GM21737 (cell line): ENCODE results near the gene EBPL.
A peak's percentile ranks its signal among the peaks of the same experiment; 100 is the strongest.
"Not testable (repeated sequence)": the region's sequence is repeated elsewhere in the genome, so short reads cannot be mapped to it uniquely, and the experiment has no call there.

Experiments
- ATAC-seq: cut with Tn5 transposase; IDR thresholded peaks from one replicate; pipeline ENCODE4 v1.9.1; 2021; ENCODE audit warnings: mild to moderate bottlenecking, moderate library complexity; ENCODE audit not compliant: unreplicated experiment

EBPL gene

GRCh38 chr13:49690995-49691784, at the start of gene EBPL:
TSS of gene EBPL (minus strand) at chr13:49691486. CDS start at chr13:49691424, 62 bp downstream.
- peak; percentile 98 for ATAC-seq

GRCh38 chr13:49740870-49741269, 49.6 kb upstream of the EBPL start:
- no peak for ATAC-seq

- ATAC-seq: no peak
These were observed 48.4 kb upstream of the EBPL start for GRCh38 chr13:49739498-49740187.

- ATAC-seq: no peak
These were observed 42.1 kb upstream of the EBPL start for GRCh38 chr13:49733181-49733951.

GRCh38 chr13:49731766-49732165, 40.5 kb upstream of the EBPL start:
- ATAC-seq: no peak

- no peak for ATAC-seq
These were observed 25.3 kb upstream of the EBPL start for GRCh38 chr13:49716615-49717014.

GRCh38 chr13:49714757-49715156, 23.5 kb upstream of the EBPL start:
- ATAC-seq: no peak

- ATAC-seq: no peak
These were observed 20.1 kb upstream of the EBPL start for GRCh38 chr13:49711218-49711863.

GRCh38 chr13:49704264-49704663, 13.0 kb upstream of the EBPL start:
- ATAC-seq: not testable (repeated sequence)

- no peak for ATAC-seq
These were observed 10.2 kb upstream of the EBPL start for GRCh38 chr13:49701491-49701890.

GRCh38 chr13:49697468-49697867, 6.2 kb upstream of the EBPL start:
- no peak for ATAC-seq

GRCh38 chr13:49694446-49694845, 3.2 kb upstream of the EBPL start:
- ATAC-seq: no peak

GRCh38 chr13:49693877-49694276, 2.6 kb upstream of the EBPL start:
- no peak for ATAC-seq

- no peak for ATAC-seq
These were observed 2.0 kb upstream of the EBPL start for GRCh38 chr13:49693191-49693733.

GRCh38 chr13:49690133-49690994, 922 bp downstream of the EBPL start:
- peak; percentile 15 for ATAC-seq

GRCh38 chr13:49683489-49683888, 7.8 kb downstream of the EBPL start:
- ATAC-seq: peak; percentile 53

- ATAC-seq: no peak
These were observed 9.3 kb downstream of the EBPL start for GRCh38 chr13:49681842-49682435.

GRCh38 chr13:49679246-49679645, 12.0 kb downstream of the EBPL start:
- no peak for ATAC-seq

- no peak for ATAC-seq
These were observed 12.9 kb downstream of the EBPL start for GRCh38 chr13:49678191-49678914.
